C4-2B (cell line): ENCODE measurements around the gene CYP2C8.

ENCODE experiments used
- H3K27ac ChIP-seq: fragments of 450-650 bp; 2 replicates; pipeline ENCODE4 v1.5.1; 2017
- CTCF ChIP-seq: fragments of 450-650 bp; conservative IDR thresholded peaks from 2 replicates; pipeline ENCODE4 v1.5.1; 2017; ENCODE audit warnings: mild to moderate bottlenecking
- ZFX ChIP-seq: fragments of 450-650 bp; IDR thresholded peaks from 2 replicates; pipeline ENCODE4 v1.6.1; 2017

Gene CYP2C8

GRCh38 chr10:95026461-95026860, 42.8 kb downstream of the CYP2C8 start:
- TF ChIP-seq ZFX (no peak), CTCF (no peak)
- H3K27ac ChIP-seq, result no peak overlapping the region

GRCh38 chr10:94997741-94998174, 71.5 kb downstream of the CYP2C8 start:
- no peak for TF ChIP-seq CTCF
- no peak for TF ChIP-seq ZFX
- no peak overlapping the region for H3K27ac ChIP-seq

- TF ChIP-seq CTCF (no peak), ZFX (no peak)
- no peak overlapping the region for H3K27ac ChIP-seq
Measured at GRCh38 chr10:94992811-94993210, 76.5 kb downstream of the CYP2C8 start.

- TF ChIP-seq CTCF (no peak), ZFX (no peak)
- no peak overlapping the region for H3K27ac ChIP-seq
Measured at GRCh38 chr10:94991243-94991888, 77.9 kb downstream of the CYP2C8 start.

- TF ChIP-seq CTCF (no peak), ZFX (no peak)
- H3K27ac ChIP-seq, result no peak overlapping the region
Measured at GRCh38 chr10:94989192-94989591, 80.1 kb downstream of the CYP2C8 start.
